ENCODE measurements around the gene AGAP1.

Gene AGAP1

DNA sequence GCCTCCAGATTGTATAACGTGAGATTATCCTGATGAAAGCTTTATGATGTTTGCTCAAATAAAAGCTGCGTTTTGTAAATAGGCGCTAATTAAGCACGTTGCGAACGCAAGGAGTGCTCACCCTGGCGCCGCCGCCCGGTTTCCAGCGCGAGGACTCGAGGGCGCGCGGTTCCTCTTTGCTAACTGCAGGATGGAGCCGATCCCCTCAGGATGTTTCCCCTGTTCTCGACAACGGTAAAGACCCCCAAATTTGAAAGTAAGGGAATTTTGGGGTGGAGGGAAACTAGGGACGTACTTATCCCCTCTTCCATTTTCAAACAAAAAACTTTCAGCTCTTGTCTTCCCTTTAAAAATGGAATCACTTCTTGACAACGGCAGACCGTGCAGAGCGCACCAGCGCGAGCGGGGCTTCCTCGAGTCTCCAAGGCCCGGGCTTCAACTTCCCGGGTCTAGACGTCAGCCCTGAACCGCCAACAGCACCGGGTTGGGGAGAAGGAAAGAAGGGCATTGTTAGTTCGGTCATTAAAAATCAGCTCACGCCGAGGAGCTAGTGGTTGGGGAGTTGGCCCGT is 675.4 kb downstream of the AGAP1 start:
- Histone ChIP-seq H3K9me3 (ENCODE audit: severe bottlenecking) (no peaks in the 10 kb centered on the region), H3K36me3 (ENCODE audit: low read depth) (no peaks in the 10 kb centered on the region), H3K4me3 (ENCODE audit: severe bottlenecking) (no peak overlapping the region), H3K4me1 (ENCODE audit: insufficient read depth, poor library complexity, severe bottlenecking) (no peaks in the 10 kb centered on the region), H3K27ac (ENCODE audit: poor library complexity, severe bottlenecking) (no peak overlapping the region), H3K27me3 (ENCODE audit: insufficient read depth, poor library complexity, severe bottlenecking) (peaks cover 89% of the 10 kb centered on the region)
- no peak for TF ChIP-seq CTCF (IDR thresholded peaks at IDR 0.05; ENCODE audit: poor library complexity, severe bottlenecking)
- DNase-seq (ENCODE audit: low spot score): no peak
- ATAC-seq (ENCODE audit: low read depth): no peak

DNA sequence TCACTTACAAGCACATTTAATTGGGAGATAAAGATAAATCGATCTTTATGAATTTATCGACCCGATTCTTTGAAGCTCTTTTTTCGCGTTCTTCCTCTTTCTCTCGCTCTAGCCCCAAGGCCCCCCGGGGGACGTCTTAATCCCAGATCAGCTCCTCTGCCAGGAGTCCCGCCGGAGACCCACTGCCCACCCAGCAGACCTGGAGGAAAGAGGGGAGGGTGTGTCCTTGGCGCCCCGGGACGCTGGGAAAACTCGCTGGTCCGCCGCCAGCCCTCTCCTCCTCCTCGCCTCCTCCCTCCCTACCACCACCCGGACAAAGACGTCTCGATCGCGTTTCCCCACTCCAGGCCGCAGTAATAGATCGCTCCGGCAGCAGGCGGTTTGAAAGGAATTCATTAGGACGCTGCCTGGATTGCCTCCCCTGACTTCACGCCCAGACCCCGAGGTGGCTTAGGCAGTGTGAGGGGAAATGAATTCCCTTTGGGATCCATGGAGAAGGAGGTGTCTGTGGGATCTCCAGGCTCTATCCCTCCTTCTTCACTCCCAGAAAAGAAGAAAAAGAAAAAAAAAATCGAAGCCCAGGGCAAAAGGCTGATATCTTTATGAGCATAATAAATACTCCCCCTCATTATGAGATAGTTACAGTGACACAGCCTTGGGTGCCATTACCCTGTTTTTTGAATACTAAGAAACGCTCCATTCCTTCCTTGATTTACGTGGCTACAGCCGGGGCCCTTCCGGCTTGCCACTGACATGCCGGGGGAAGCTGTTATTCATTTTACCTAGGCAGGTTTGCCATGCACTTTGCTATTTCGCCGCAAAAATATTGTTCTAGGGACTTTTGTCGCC is 676.1 kb downstream of the AGAP1 start:
- ATAC-seq (ENCODE audit: low read depth): no peak
- peaks cover 89% of the 10 kb centered on the region for H3K27me3 ChIP-seq (ENCODE audit: insufficient read depth, poor library complexity, severe bottlenecking)
- TF ChIP-seq CTCF (IDR thresholded peaks at IDR 0.05; ENCODE audit: poor library complexity, severe bottlenecking): no peak
- no peaks in the 10 kb centered on the region for H3K36me3 ChIP-seq (ENCODE audit: low read depth)
- no peak for DNase-seq (ENCODE audit: low spot score)
- H3K4me3 ChIP-seq (ENCODE audit: severe bottlenecking): no peak overlapping the region
- H3K4me1 ChIP-seq (ENCODE audit: insufficient read depth, poor library complexity, severe bottlenecking): no peaks in the 10 kb centered on the region
- H3K27ac ChIP-seq (ENCODE audit: poor library complexity, severe bottlenecking): no peak overlapping the region
- no peaks in the 10 kb centered on the region for H3K9me3 ChIP-seq (ENCODE audit: severe bottlenecking)

DNA sequence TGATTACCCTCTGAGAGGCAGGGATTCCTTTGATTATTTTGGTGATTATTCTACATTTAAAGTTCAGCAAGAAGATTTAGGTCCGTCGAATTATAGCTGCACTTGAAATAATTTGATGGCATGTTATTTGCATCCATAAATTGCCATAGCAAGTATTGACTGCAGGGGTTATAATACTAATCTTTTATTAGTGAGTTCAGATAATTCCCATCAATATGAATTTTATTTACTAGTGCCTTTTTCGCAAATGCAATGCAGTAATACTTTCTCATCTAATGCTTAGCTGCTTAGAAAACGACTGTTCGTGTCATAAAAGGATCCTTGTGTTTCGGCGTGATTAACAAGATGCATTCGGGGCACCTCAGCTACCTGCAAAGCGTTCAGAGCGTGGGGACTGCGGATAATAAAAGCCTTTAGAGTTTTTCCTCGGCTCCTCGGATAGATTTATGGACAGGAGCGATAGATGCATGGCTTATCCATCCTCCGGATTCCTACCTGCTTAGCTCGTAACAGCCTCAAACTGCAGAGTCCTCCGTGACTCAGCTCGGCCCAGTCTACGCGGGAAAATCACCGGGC is 676.8 kb downstream of the AGAP1 start:
- H3K36me3 ChIP-seq (ENCODE audit: low read depth): no peaks in the 10 kb centered on the region
- no peak for DNase-seq (ENCODE audit: low spot score)
- ATAC-seq (ENCODE audit: low read depth): no peak
- peaks cover 83% of the 10 kb centered on the region for H3K27me3 ChIP-seq (ENCODE audit: insufficient read depth, poor library complexity, severe bottlenecking)
- H3K9me3 ChIP-seq (ENCODE audit: severe bottlenecking): no peaks in the 10 kb centered on the region
- H3K4me3 ChIP-seq (ENCODE audit: severe bottlenecking): no peak overlapping the region
- no peaks in the 10 kb centered on the region for H3K4me1 ChIP-seq (ENCODE audit: insufficient read depth, poor library complexity, severe bottlenecking)
- TF ChIP-seq CTCF (IDR thresholded peaks at IDR 0.05; ENCODE audit: poor library complexity, severe bottlenecking): no peak
- H3K27ac ChIP-seq (ENCODE audit: poor library complexity, severe bottlenecking): no peak overlapping the region

DNA sequence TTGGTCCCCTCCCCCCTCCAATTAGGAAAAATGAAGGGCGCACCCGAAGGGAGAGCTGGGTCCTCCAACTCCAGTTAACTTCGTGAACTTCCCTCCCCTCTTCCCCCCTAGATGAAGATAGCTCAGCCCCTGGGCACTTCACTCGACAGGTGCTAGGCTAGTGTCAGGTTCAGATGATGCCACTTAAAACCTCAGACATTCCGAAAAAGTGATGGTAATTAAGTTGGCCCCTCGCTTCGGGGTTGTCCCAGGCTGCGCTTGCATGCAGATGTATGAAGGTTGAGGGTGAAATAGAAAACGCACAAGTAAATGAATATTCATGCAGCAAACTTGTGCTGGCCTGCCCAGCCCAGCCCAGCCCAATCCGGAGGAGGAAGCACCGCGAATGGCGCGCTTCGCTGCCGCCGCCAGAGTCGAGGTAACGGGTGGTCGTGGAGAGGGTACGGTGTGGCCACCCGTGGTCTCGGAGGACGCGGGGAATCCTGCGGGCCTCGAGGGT is 677.4 kb downstream of the AGAP1 start:
- Histone ChIP-seq H3K36me3 (ENCODE audit: low read depth) (no peaks in the 10 kb centered on the region), H3K27ac (ENCODE audit: poor library complexity, severe bottlenecking) (no peak overlapping the region), H3K4me3 (ENCODE audit: severe bottlenecking) (no peak overlapping the region), H3K9me3 (ENCODE audit: severe bottlenecking) (no peaks in the 10 kb centered on the region), H3K4me1 (ENCODE audit: insufficient read depth, poor library complexity, severe bottlenecking) (no peaks in the 10 kb centered on the region), H3K27me3 (ENCODE audit: insufficient read depth, poor library complexity, severe bottlenecking) (peaks cover 81% of the 10 kb centered on the region)
- no peak for ATAC-seq (ENCODE audit: low read depth)
- TF ChIP-seq CTCF (IDR thresholded peaks at IDR 0.05; ENCODE audit: poor library complexity, severe bottlenecking): no peak
- no peak for DNase-seq (ENCODE audit: low spot score)

Data from RWPE2 (cell line).